ENCODE results near the gene SLC25A6. TPM values are rescaled to one million over a fixed set of nuclear protein-coding genes. Genes with fewer than 3 reads are reported as not detected.

SLC25A6 gene
- total RNA-seq, 1 experiment from 2014 or later, result 634 TPM

GRCh38 chrX:1397441-1398270 lies 5.7 kb upstream of the SLC25A6 start:
- H3K27me3 ChIP-seq, result no peaks in the 10 kb centered on the region
- no peak overlapping the region for H3K4me3 ChIP-seq
- no peaks in the 10 kb centered on the region for H3K9me3 ChIP-seq
- DNase-seq, result no peak
- H3K36me3 ChIP-seq, result peaks cover 63% of the 10 kb centered on the region

- H3K27me3 ChIP-seq, result no peaks in the 10 kb centered on the region
- DNase-seq, result no peak
- peaks cover 61% of the 10 kb centered on the region for H3K36me3 ChIP-seq
- no peaks in the 10 kb centered on the region for H3K9me3 ChIP-seq
- no peak overlapping the region for H3K4me3 ChIP-seq
Measured at GRCh38 chrX:1397001-1397400, 5.1 kb upstream of the SLC25A6 start.

GRCh38 chrX:1395646-1396216 lies 3.8 kb upstream of the SLC25A6 start:
- DNase-seq, result no peak
- Histone ChIP-seq H3K27me3 (no peaks in the 10 kb centered on the region), H3K36me3 (peaks cover 61% of the 10 kb centered on the region), H3K9me3 (no peaks in the 10 kb centered on the region), H3K4me3 (no peak overlapping the region)

GRCh38 chrX:1394731-1395501 lies 3.0 kb upstream of the SLC25A6 start:
- DNase-seq, result no peak
- peak overlapping the region; percentile 4; the same call in 1 of the 2 replicates for H3K4me3 ChIP-seq
- H3K27me3 ChIP-seq, result no peaks in the 10 kb centered on the region

GRCh38 chrX:1393871-1394615 lies 2.1 kb upstream of the SLC25A6 start:
- Histone ChIP-seq H3K27me3 (no peaks in the 10 kb centered on the region), H3K4me3 (peak overlapping the region; percentile 97), H3K9me3 (no peaks in the 10 kb centered on the region), H3K36me3 (peaks cover 62% of the 10 kb centered on the region)
- no peak for DNase-seq

More at GRCh38 chrX:1394731-1395501, 3.0 kb upstream of the SLC25A6 start:
- Histone ChIP-seq H3K9me3 (no peaks in the 10 kb centered on the region), H3K36me3 (peaks cover 61% of the 10 kb centered on the region)

- H3K36me3 ChIP-seq, result peaks cover 65% of the 10 kb centered on the region
- peak; percentile 92 for DNase-seq
Measured at GRCh38 chrX:1392376-1393068, 609 bp upstream of the SLC25A6 start.

GRCh38 chrX:1391370-1391706 lies 575 bp downstream of the SLC25A6 start:
- Histone ChIP-seq H3K9me3 (no peaks in the 10 kb centered on the region), H3K27me3 (no peaks in the 10 kb centered on the region), H3K36me3 (peaks cover 70% of the 10 kb centered on the region), H3K4me3 (peak overlapping the region; percentile 97)
- no peak for DNase-seq

More at GRCh38 chrX:1392376-1393068, 609 bp upstream of the SLC25A6 start:
- Histone ChIP-seq H3K9me3 (no peaks in the 10 kb centered on the region), H3K27me3 (no peaks in the 10 kb centered on the region), H3K4me3 (peak overlapping the region; percentile 97)

- H3K4me3 ChIP-seq, result peak overlapping the region; percentile 97
- no peaks in the 10 kb centered on the region for H3K27me3 ChIP-seq
- H3K36me3 ChIP-seq, result peaks cover 70% of the 10 kb centered on the region
- no peak for DNase-seq
- H3K9me3 ChIP-seq, result no peaks in the 10 kb centered on the region
Measured at GRCh38 chrX:1390621-1391369, 1.1 kb downstream of the SLC25A6 start.

GRCh38 chrX:1389993-1390285 lies 2.0 kb downstream of the SLC25A6 start:
- DNase-seq, result no peak
- H3K36me3 ChIP-seq, result peaks cover 73% of the 10 kb centered on the region
- H3K4me3 ChIP-seq, result peak overlapping the region; percentile 97
- H3K9me3 ChIP-seq, result no peaks in the 10 kb centered on the region
- no peaks in the 10 kb centered on the region for H3K27me3 ChIP-seq

- Histone ChIP-seq H3K9me3 (no peaks in the 10 kb centered on the region), H3K36me3 (peaks cover 75% of the 10 kb centered on the region), H3K27me3 (no peaks in the 10 kb centered on the region), H3K4me3 (peak overlapping the region; percentile 97; the same call in 1 of the 2 replicates)
- DNase-seq, result no peak
Measured at GRCh38 chrX:1389181-1389992, 2.5 kb downstream of the SLC25A6 start.

- Histone ChIP-seq H3K27me3 (no peaks in the 10 kb centered on the region), H3K4me3 (no peak overlapping the region), H3K36me3 (peaks cover 81% of the 10 kb centered on the region), H3K9me3 (no peaks in the 10 kb centered on the region)
- DNase-seq, result no peak
Measured at GRCh38 chrX:1388651-1389050, 3.3 kb downstream of the SLC25A6 start.

GRCh38 chrX:1387141-1387776 lies 4.7 kb downstream of the SLC25A6 start:
- H3K27me3 ChIP-seq, result no peaks in the 10 kb centered on the region
- H3K9me3 ChIP-seq, result no peaks in the 10 kb centered on the region
- H3K36me3 ChIP-seq, result peaks cover 86% of the 10 kb centered on the region
- no peak overlapping the region for H3K4me3 ChIP-seq
- no peak for DNase-seq

GRCh38 chrX:1386338-1387127 lies 5.4 kb downstream of the SLC25A6 start:
- no peaks in the 10 kb centered on the region for H3K9me3 ChIP-seq
- H3K4me3 ChIP-seq, result no peak overlapping the region
- peaks cover 83% of the 10 kb centered on the region for H3K36me3 ChIP-seq
- no peak for DNase-seq
- no peaks in the 10 kb centered on the region for H3K27me3 ChIP-seq
